ENCODE measurements around the gene POFUT1. TPM values are rescaled to one million over a fixed set of nuclear protein-coding genes. Genes with fewer than 3 reads are reported as not detected.
A peak's percentile ranks its signal among the peaks of the same experiment; 100 is the strongest.

Gene POFUT1
- total RNA-seq, 2 experiments from 2014 or later, result 51.8 to 54.3 TPM

GRCh38 chr20:32227744-32228688 is 20.3 kb downstream of the POFUT1 start:
- Mint-ChIP-seq H3K27me3 (no peaks in the 10 kb centered on the region), H3K36me3 (ENCODE audit: low read depth) (peaks cover 77% of the 10 kb centered on the region), H3K4me3 (no peak overlapping the region), H3K9me3 (ENCODE audit: low read depth) (no peaks in the 10 kb centered on the region), H3K4me1 (peaks cover 31% of the 10 kb centered on the region), H3K27ac (peak overlapping the region; percentile 59)
- POLR2A ChIA-PET, result no interaction called here
- intact Hi-C loops (cut with DNase I, micrococcal nuclease), result no loop called here
- CTCF ChIA-PET, result no interaction called here
- no peak for ATAC-seq
- DNase-seq, result no peak

- H3K27me3 Mint-ChIP-seq, result no peaks in the 10 kb centered on the region
- CTCF ChIA-PET, result no interaction called here
- H3K36me3 Mint-ChIP-seq (ENCODE audit: low read depth), result peaks cover 78% of the 10 kb centered on the region
- ATAC-seq (no peak), DNase-seq (no peak)
- peak overlapping the region; percentile 18 for H3K27ac Mint-ChIP-seq
- POLR2A ChIA-PET, result interaction anchor here (0.6 to 1.6 kb wide), 2 partner anchors 57 to 170 kb away, joined by 3 read pairs; no protein-coding TSS in a partner anchor
- no peak overlapping the region for H3K4me3 Mint-ChIP-seq
- H3K4me1 Mint-ChIP-seq, result peaks cover 37% of the 10 kb centered on the region
- intact Hi-C loops (cut with DNase I, micrococcal nuclease), result no loop called here
- H3K9me3 Mint-ChIP-seq (ENCODE audit: low read depth), result no peaks in the 10 kb centered on the region
Observed at GRCh38 chr20:32229251-32229747, 21.6 kb downstream of the POFUT1 start.

- H3K4me1 Mint-ChIP-seq, result peaks cover 42% of the 10 kb centered on the region
- H3K9me3 Mint-ChIP-seq (ENCODE audit: low read depth), result no peaks in the 10 kb centered on the region
- DNase-seq (no peak), ATAC-seq (no peak)
- ChIA-PET CTCF (interaction anchor here (0.7 to 3.8 kb wide), 4 partner anchors 15 to 207 kb away, joined by 3 to 13 read pairs (median 4); no protein-coding TSS in a partner anchor), POLR2A (interaction anchor here (1.6 kb wide), 1 partner anchor 55 kb away, joined by 3 read pairs; no protein-coding TSS in a partner anchor)
- peak overlapping the region; percentile 98 for H3K27ac Mint-ChIP-seq
- H3K4me3 Mint-ChIP-seq, result no peak overlapping the region
- H3K36me3 Mint-ChIP-seq (ENCODE audit: low read depth), result peaks cover 83% of the 10 kb centered on the region
- intact Hi-C loops (cut with DNase I, micrococcal nuclease), result loop anchor here in 1 of 2 experiments (1.0 kb wide), 1 partner anchor 26 kb away; no protein-coding TSS in a partner anchor
- H3K27me3 Mint-ChIP-seq, result no peaks in the 10 kb centered on the region
Observed at GRCh38 chr20:32230707-32231106, 23.0 kb downstream of the POFUT1 start.

GRCh38 chr20:32231245-32231644 is 23.6 kb downstream of the POFUT1 start:
- intact Hi-C loops (cut with DNase I, micrococcal nuclease), result loop anchor here in 1 of 2 experiments (1.0 kb wide), 1 partner anchor 27 kb away; no protein-coding TSS in a partner anchor
- POLR2A ChIA-PET, result interaction anchor here (1.6 to 2.0 kb wide), 2 partner anchors 24 to 55 kb away, joined by 4 to 23 read pairs; no protein-coding TSS in a partner anchor
- Mint-ChIP-seq H3K27me3 (no peaks in the 10 kb centered on the region), H3K36me3 (ENCODE audit: low read depth) (peaks cover 81% of the 10 kb centered on the region), H3K4me1 (peaks cover 42% of the 10 kb centered on the region), H3K4me3 (peak overlapping the region; percentile 52), H3K9me3 (ENCODE audit: low read depth) (no peaks in the 10 kb centered on the region), H3K27ac (peak overlapping the region; percentile 98)
- CTCF ChIA-PET, result interaction anchor here (0.7 to 3.8 kb wide), 5 partner anchors 16 to 206 kb away, joined by 3 to 13 read pairs (median 3); no protein-coding TSS in a partner anchor
- DNase-seq (no peak), ATAC-seq (no peak)

GRCh38 chr20:32231847-32232246 is 24.2 kb downstream of the POFUT1 start:
- peak overlapping the region; percentile 98 for H3K27ac Mint-ChIP-seq
- intact Hi-C loops (cut with DNase I, micrococcal nuclease), result loop anchor here (1.0 kb wide), 5 partner anchors 17 to 101 kb away; partner anchors contain the start of genes PLAGL2 (in 1 of the 2) and POFUT1 (in 1 of the 2)
- ChIA-PET CTCF (interaction anchor here (0.7 to 3.8 kb wide), 11 partner anchors 9 to 220 kb away, joined by 3 to 13 read pairs (median 3); no protein-coding TSS in a partner anchor), POLR2A (interaction anchor here (0.7 to 2.0 kb wide), 9 partner anchors 21 to 127 kb away, joined by 3 to 23 read pairs (median 4); no protein-coding TSS in a partner anchor)
- H3K4me1 Mint-ChIP-seq, result peaks cover 42% of the 10 kb centered on the region
- H3K9me3 Mint-ChIP-seq (ENCODE audit: low read depth), result no peaks in the 10 kb centered on the region
- ATAC-seq (peak; percentile 89), DNase-seq (peak; percentile 68)
- peak overlapping the region; percentile 52 for H3K4me3 Mint-ChIP-seq
- peaks cover 80% of the 10 kb centered on the region for H3K36me3 Mint-ChIP-seq (ENCODE audit: low read depth)
- H3K27me3 Mint-ChIP-seq, result no peaks in the 10 kb centered on the region

GRCh38 chr20:32232326-32232886 is 24.7 kb downstream of the POFUT1 start:
- peak overlapping the region; percentile 52 for H3K4me3 Mint-ChIP-seq
- H3K9me3 Mint-ChIP-seq (ENCODE audit: low read depth), result no peaks in the 10 kb centered on the region
- peak; percentile 62 for DNase-seq
- ChIA-PET CTCF (interaction anchor here (0.7 to 3.8 kb wide), 11 partner anchors 9 to 219 kb away, joined by 3 to 13 read pairs (median 3); no protein-coding TSS in a partner anchor), POLR2A (interaction anchor here (0.7 to 2.0 kb wide), 11 partner anchors 21 to 127 kb away, joined by 3 to 23 read pairs (median 4); no protein-coding TSS in a partner anchor)
- ATAC-seq, result peak; percentile 59
- H3K4me1 Mint-ChIP-seq, result peaks cover 46% of the 10 kb centered on the region
- peak overlapping the region; percentile 98 for H3K27ac Mint-ChIP-seq
- peaks cover 81% of the 10 kb centered on the region for H3K36me3 Mint-ChIP-seq (ENCODE audit: low read depth)
- no peaks in the 10 kb centered on the region for H3K27me3 Mint-ChIP-seq
- intact Hi-C loops (cut with DNase I, micrococcal nuclease), result loop anchor here (1.0 kb wide), 4 partner anchors 17 to 101 kb away; partner anchors contain the start of genes PLAGL2 (in 1 of the 2) and POFUT1 (in 1 of the 2)

- H3K36me3 Mint-ChIP-seq (ENCODE audit: low read depth), result peaks cover 74% of the 10 kb centered on the region
- POLR2A ChIA-PET, result interaction anchor here (1.3 kb wide), 1 partner anchor 45 kb away, joined by 3 read pairs; no protein-coding TSS in a partner anchor
- DNase-seq (no peak), ATAC-seq (no peak)
- peak overlapping the region; percentile 52 for H3K4me3 Mint-ChIP-seq
- peaks cover 49% of the 10 kb centered on the region for H3K4me1 Mint-ChIP-seq
- H3K9me3 Mint-ChIP-seq (ENCODE audit: low read depth), result no peaks in the 10 kb centered on the region
- H3K27ac Mint-ChIP-seq, result peak overlapping the region; percentile 98
- intact Hi-C loops (cut with DNase I, micrococcal nuclease), result no loop called here
- CTCF ChIA-PET, result interaction anchor here (0.7 to 3.8 kb wide), 4 partner anchors 8 to 57 kb away, joined by 3 to 13 read pairs (median 4); no protein-coding TSS in a partner anchor
- no peaks in the 10 kb centered on the region for H3K27me3 Mint-ChIP-seq
Observed at GRCh38 chr20:32233286-32233685, 25.6 kb downstream of the POFUT1 start.

- CTCF ChIA-PET, result interaction anchor here (1.6 to 3.8 kb wide), 2 partner anchors 9 to 51 kb away, joined by 3 to 13 read pairs; no protein-coding TSS in a partner anchor
Observed at GRCh38 chr20:32234135-32234808, 26.6 kb downstream of the POFUT1 start.

GRCh38 chr20:32235331-32236047 is 27.8 kb downstream of the POFUT1 start:
- Mint-ChIP-seq H3K27me3 (no peaks in the 10 kb centered on the region), H3K4me3 (no peak overlapping the region), H3K9me3 (ENCODE audit: low read depth) (no peaks in the 10 kb centered on the region), H3K4me1 (peaks cover 62% of the 10 kb centered on the region), H3K36me3 (ENCODE audit: low read depth) (peaks cover 59% of the 10 kb centered on the region), H3K27ac (peak overlapping the region; percentile 76)
- ChIA-PET POLR2A (no interaction called here), CTCF (interaction anchor here (1.2 kb wide), 1 partner anchor 574 kb away, joined by 3 read pairs; no protein-coding TSS in a partner anchor)
- ATAC-seq (no peak), DNase-seq (no peak)
- intact Hi-C loops (cut with DNase I, micrococcal nuclease), result no loop called here

More at GRCh38 chr20:32234135-32234808, 26.6 kb downstream of the POFUT1 start:
- H3K4me3 Mint-ChIP-seq, result no peak overlapping the region
- ATAC-seq (no peak), DNase-seq (no peak)
- intact Hi-C loops (cut with DNase I, micrococcal nuclease), result no loop called here
- no peaks in the 10 kb centered on the region for H3K9me3 Mint-ChIP-seq (ENCODE audit: low read depth)
- H3K36me3 Mint-ChIP-seq (ENCODE audit: low read depth), result peaks cover 65% of the 10 kb centered on the region
- H3K27me3 Mint-ChIP-seq, result no peaks in the 10 kb centered on the region
- POLR2A ChIA-PET, result no interaction called here
- H3K4me1 Mint-ChIP-seq, result peaks cover 52% of the 10 kb centered on the region
- H3K27ac Mint-ChIP-seq, result peak overlapping the region; percentile 98

All from activated CD4-positive, alpha-beta T cell treated with anti-CD3 and anti-CD28 coated beads for 36 hours (primary cell).